Heart right ventricle (tissue), 16 donors: ENCODE data around the gene ZNHIT6. TPM values are rescaled to one million over a fixed set of nuclear protein-coding genes. Genes with fewer than 3 reads are reported as not detected.

Source experiments
- ATAC-seq, 8 donors: fragments of 200-7000 bp; cut with Tn5 transposase; one replicate each; pipeline ENCODE4 v1.9.1; 2020; ENCODE audit warnings: mild to moderate bottlenecking in 8 of 8, moderate library complexity in 8 of 8, moderate number of reproducible peaks in 1 of 8
- DNase-seq, 2 donors: peaks; one replicate each; pipeline ENCODE4 v3.0.0-alpha.2; 2020
- H3K27ac ChIP-seq, 10 donors: fragments of 200-600 bp; sonication (generic) in 2 of 10; one replicate each; pipeline versions ENCODE4 v1.5.0 to v1.8.0; 2020 to 2022; ENCODE audit warnings: mild to moderate bottlenecking in 3 of 10
- H3K27me3 ChIP-seq, 7 donors: fragments of 200-600 bp; one replicate each; pipeline ENCODE4 v1.8.0; 2021 to 2022; ENCODE audit warnings: mild to moderate bottlenecking in 2 of 7
- H3K36me3 ChIP-seq, 9 donors: fragments of 200-600 bp; sonication (generic) in 1 of 9; one replicate each; pipeline versions ENCODE4 v1.5.0 to v1.8.0; 2020 to 2022; ENCODE audit warnings: mild to moderate bottlenecking in 2 of 9
- H3K4me1 ChIP-seq, 9 donors: fragments of 200-600 bp; sonication (generic) in 1 of 9; one replicate each; pipeline versions ENCODE4 v1.5.0 to v1.8.0; 2020 to 2022; ENCODE audit warnings: mild to moderate bottlenecking in 4 of 9
- H3K4me3 ChIP-seq, 10 donors: fragments of 200-600 bp; sonication (generic) in 2 of 10; one replicate each; pipeline versions ENCODE4 v1.5.0 to v1.8.0; 2020 to 2022; ENCODE audit warnings: mild to moderate bottlenecking in 7 of 10, moderate library complexity in 2 of 10
- H3K9me3 ChIP-seq, 11 donors: fragments of 200-600 bp in 10 of 11; sonication (generic) in 2 of 11; one replicate each; pipeline versions ENCODE4 v1.5.0 to v1.8.0; 2013 to 2022; ENCODE audit warnings: mild to moderate bottlenecking in 2 of 11, control low read depth in 1 of 11, moderate library complexity in 1 of 11
- CTCF ChIP-seq, 9 donors: fragments of 200-600 bp; sonication (generic) in 2 of 9; IDR thresholded peaks; one replicate each; pipeline versions ENCODE4 v1.5.0 to v1.8.0; 2021 to 2022; ENCODE audit warnings: antibody characterized with exemption in 9 of 9, mild to moderate bottlenecking in 5 of 9, moderate library complexity in 1 of 9
- WGBS, 2 donors: extraction: QIAGEN DNeasy Blood & Tissue Kit; methylation state at CpG; one replicate each; pipeline ENCODE4 v1.1.7; 2013; ENCODE audit warnings: inconsistent platforms in 1 of 2; 5-methylcytosine and 5-hydroxymethylcytosine counted together
- intact Hi-C, 10 donors: fragments of 100-400 bp; cut with DNase I; formaldehyde crosslinking; loops; one replicate each; pipeline versions ENCODE4 v1.11.1 to v1.14.2; 2022
- polyA plus RNA-seq, 2 donors: library from polyadenylated mRNA; stranded (reverse); fragments of 200-250 nt; gene quantifications; one replicate each; pipeline ENCODE4 v1.2.3, GENCODE V29; 2013
- total RNA-seq, 10 donors: library from RNA; stranded (reverse); fragmentation: NEBNext Ultra II Directional in 3 of 10; extraction: Animal tissue kit (Norgen Biotek cat#: 25700) in 3 of 10; gene quantifications; one replicate each; pipeline versions ENCODE4 v1.2.1 to v1.2.4, GENCODE V29; 2021 to 2023
- donor health status: Arrhythmogenic right ventricular cardiomyopathy.
- donor health status: ischemic (EF 13 %, LVEDD 7.1; RV severe dilation, severe dysfunction).
- donor health status: healthy with polysubstance abuse.
- donor health status: DM: no; HTN: yes; CAD: no.
- donor health status: DM: no; HTN: no; CAD: no.
- donor health status: ischemic (EF 25% LVEDD 6.9; RV normal size, moderate dysfunction).
- donor health status: ischemic (EF 25% LVEDD 5.7; RV mildly dilated, moderate dysfunction).
- donor health status: healthy.
- donor health status: DM: yes; HTN: yes; CAD: no.
- donor health status: Ischemic cardiomyopathy.
- donor health status: ischemic (EF 35%, LVEDD 5.7; RV mildly dilated, moderate dysfunction).
- donor health status: nonischemic (EF 11% LVEDD 7.7; RV severe dilation, severe dysfunction).
- donor health status: DM: yes; HTN: yes; CAD: no.
- donor health status: PGD.
- donor health status: ischemic (EF 29% LVEDD 5.4; RV normal size, mild dysfunction).
- donor health status: nonischemic (EF 23%, LVEDD 6.1; RV moderate dilation, normal function).

Gene ZNHIT6
- total and polyA plus RNA-seq, 12 donors: 6.0 to 12.8 (median 10.5) TPM

GRCh38 chr1:85601901-85602300, 106.3 kb downstream of the ZNHIT6 start:
- intact Hi-C loops: loop anchor here in 1 of 10 donors (10.0 kb wide), 1 partner anchor 63 kb away; no protein-coding TSS in a partner anchor
- WGBS, 2 donors: 75 to 93% methylated on average over 4 of the region's 4 CpGs

GRCh38 chr1:85599681-85600080, 108.6 kb downstream of the ZNHIT6 start:
- intact Hi-C loops: loop anchor here in 1 of 10 donors (10.0 kb wide), 1 partner anchor 65 kb away; no protein-coding TSS in a partner anchor
- Histone ChIP-seq H3K36me3 (no peaks in the 10 kb centered on the region), H3K4me1 (no peaks in the 10 kb centered on the region), H3K4me3 (no peak overlapping the region), H3K27ac (no peak overlapping the region), H3K9me3 (no peaks in the 10 kb centered on the region), H3K27me3 (no peaks in the 10 kb centered on the region)
- no peak for DNase-seq
- TF ChIP-seq CTCF (IDR thresholded peaks at IDR 0.05): no peak
- no peak for ATAC-seq
- WGBS, 2 donors: 64 to 67% methylated on average over 2 of the region's 2 CpGs

More at GRCh38 chr1:85601901-85602300, 106.3 kb downstream of the ZNHIT6 start:
- Histone ChIP-seq H3K9me3 (no peaks in the 10 kb centered on the region), H3K36me3 (no peaks in the 10 kb centered on the region), H3K4me3 (no peak overlapping the region), H3K4me1 (no peaks in the 10 kb centered on the region), H3K27me3 (no peaks in the 10 kb centered on the region), H3K27ac (no peak overlapping the region)
- no peak for TF ChIP-seq CTCF (IDR thresholded peaks at IDR 0.05)
- DNase-seq (no peak), ATAC-seq (no peak)

Other genes starting within 250 kb of the ZNHIT6 start
- 10 to 100 TPM in 7 of 10 donors, 1 to 10 TPM in 3; 5.4 to 29.0 (median 19.0) TPM for gene DDAH1, start 243.3 kb downstream of the ZNHIT6 start, total RNA-seq
- gene DDAH1, start 243.3 kb downstream of the ZNHIT6 start, polyA plus RNA-seq: 10 to 100 TPM in 1 of 2 donors, 1 to 10 TPM in 1; 2.7 to 11.0 TPM
- 1,000 to 10,000 TPM in 1 of 10 donors, 100 to 1,000 TPM in 1, 10 to 100 TPM in 8; 28.3 to 1,074 (median 62.8) TPM for gene CCN1, start 127.7 kb downstream of the ZNHIT6 start, total RNA-seq
- 100 to 1,000 TPM in 1 of 2 donors, 10 to 100 TPM in 1; 27.4 to 157 TPM for gene CCN1, start 127.7 kb downstream of the ZNHIT6 start, polyA plus RNA-seq